KMS-11 (cell line): ENCODE measurements around the gene DDAH1.

ENCODE experiments used
- H2AFZ ChIP-seq: fragments of 200-600 bp; sonication (generic); 2 replicates; pipeline ENCODE4 v1.6.1; 2016; ENCODE audit warnings: antibody characterized with exemption, mixed run types, low read depth
- H3K27ac ChIP-seq: fragments of 200-600 bp; sonication (generic); 2 replicates; pipeline ENCODE4 v1.6.1; 2016; ENCODE audit warnings: mild to moderate bottlenecking, mixed run types
- H3K27me3 ChIP-seq: fragments of 200-600 bp; sonication (generic); 2 replicates; pipeline ENCODE4 v1.6.1; 2017; ENCODE audit warnings: mild to moderate bottlenecking, low read depth, mixed run types, moderate library complexity; ENCODE audit not compliant: insufficient read depth
- H3K36me3 ChIP-seq: fragments of 200-600 bp; sonication (generic); 2 replicates; pipeline ENCODE4 v1.6.1; 2017; ENCODE audit warnings: mild to moderate bottlenecking, mixed run types; ENCODE audit not compliant: insufficient read depth
- H3K4me1 ChIP-seq: fragments of 200-600 bp; sonication (generic); 2 replicates; pipeline ENCODE4 v1.6.1; 2016; ENCODE audit warnings: mild to moderate bottlenecking, low read depth, mixed run types; ENCODE audit not compliant: poor library complexity, severe bottlenecking
- H3K4me2 ChIP-seq: fragments of 200-600 bp; sonication (generic); 2 replicates; pipeline ENCODE4 v1.7.0; 2016; ENCODE audit warnings: mild to moderate bottlenecking, mixed run types
- H3K4me3 ChIP-seq: fragments of 200-600 bp; sonication (generic); IDR thresholded peaks from 2 replicates; pipeline ENCODE4 v1.6.1; 2017; ENCODE audit warnings: low read depth, low read length, mixed read lengths; ENCODE audit not compliant: insufficient read depth
- H3K79me2 ChIP-seq: fragments of 200-600 bp; sonication (generic); 2 replicates; pipeline ENCODE4 v1.6.1; 2016; ENCODE audit warnings: low read depth, mixed run types; ENCODE audit not compliant: insufficient read depth
- H3K9ac ChIP-seq: fragments of 200-600 bp; sonication (generic); 2 replicates; pipeline ENCODE4 v1.6.1; 2016; ENCODE audit warnings: mild to moderate bottlenecking, mixed run types
- H4K20me1 ChIP-seq: fragments of 200-600 bp; sonication (generic); 2 replicates; pipeline ENCODE4 v1.6.1; 2016; ENCODE audit warnings: mild to moderate bottlenecking, mixed run types; ENCODE audit not compliant: insufficient read depth
- CTCF ChIP-seq: fragments of 200-600 bp; sonication (generic); conservative IDR thresholded peaks from 2 replicates; pipeline ENCODE4 v1.6.1; 2017; ENCODE audit warnings: low read depth, mild to moderate bottlenecking, antibody characterized with exemption, low read length, moderate library complexity, mixed read lengths

The DDAH1 gene

GRCh38 chr1:85447006-85447943 is 17.7 kb downstream of the DDAH1 start:
- H3K9ac ChIP-seq: no peak overlapping the region
- H3K4me1 ChIP-seq: no peaks in the 10 kb centered on the region
- H3K4me3 ChIP-seq: no peak overlapping the region
- no peak overlapping the region for H2AFZ ChIP-seq
- H3K4me2 ChIP-seq: no peak overlapping the region
- no peaks in the 10 kb centered on the region for H3K79me2 ChIP-seq
- H4K20me1 ChIP-seq: no peaks in the 10 kb centered on the region
- H3K27me3 ChIP-seq: no peaks in the 10 kb centered on the region
- no peaks in the 10 kb centered on the region for H3K36me3 ChIP-seq
- TF ChIP-seq CTCF: no peak
- H3K27ac ChIP-seq: no peak overlapping the region

- Histone ChIP-seq H3K36me3 (no peaks in the 10 kb centered on the region), H3K4me1 (no peaks in the 10 kb centered on the region), H4K20me1 (no peaks in the 10 kb centered on the region), H3K27ac (no peak overlapping the region), H3K9ac (no peak overlapping the region), H3K79me2 (no peaks in the 10 kb centered on the region), H3K4me3 (no peak overlapping the region), H3K4me2 (no peak overlapping the region), H2AFZ (no peak overlapping the region), H3K27me3 (no peaks in the 10 kb centered on the region)
- TF ChIP-seq CTCF: no peak
Observed at GRCh38 chr1:85445906-85446305, 19.1 kb downstream of the DDAH1 start.

- Histone ChIP-seq H3K9ac (no peak overlapping the region), H3K4me3 (no peak overlapping the region), H3K27me3 (no peaks in the 10 kb centered on the region), H3K4me2 (no peak overlapping the region), H3K4me1 (no peaks in the 10 kb centered on the region), H3K79me2 (no peaks in the 10 kb centered on the region), H4K20me1 (no peaks in the 10 kb centered on the region), H2AFZ (no peak overlapping the region), H3K27ac (no peak overlapping the region), H3K36me3 (no peaks in the 10 kb centered on the region)
- TF ChIP-seq CTCF: no peak
Observed at GRCh38 chr1:85444381-85444780, 20.6 kb downstream of the DDAH1 start.

- H3K4me2 ChIP-seq: no peak overlapping the region
- no peaks in the 10 kb centered on the region for H4K20me1 ChIP-seq
- H3K79me2 ChIP-seq: no peaks in the 10 kb centered on the region
Observed at GRCh38 chr1:85440612-85441011, 24.3 kb downstream of the DDAH1 start.

More at GRCh38 chr1:85440612-85441011, 24.3 kb downstream of the DDAH1 start:
- no peak overlapping the region for H3K27ac ChIP-seq
- H3K27me3 ChIP-seq: no peaks in the 10 kb centered on the region
- TF ChIP-seq CTCF: no peak
- no peak overlapping the region for H2AFZ ChIP-seq
- no peaks in the 10 kb centered on the region for H3K4me1 ChIP-seq
- no peaks in the 10 kb centered on the region for H3K36me3 ChIP-seq
- no peak overlapping the region for H3K9ac ChIP-seq
- no peak overlapping the region for H3K4me3 ChIP-seq
